GM23338 (cell line): Measurements from ENCODE around the gene SELENON.

Source experiments
- CREB1 ChIP-seq: fragments of 250-450 bp; sonication (Bioruptor Pico); IDR thresholded peaks from 2 replicates; pipeline ENCODE4 v1.5.0; 2020; ENCODE audit warnings: low read depth, mild to moderate bottlenecking, moderate library complexity
- CTCF ChIP-seq, 2 experiments: fragments of 200-600 bp in 1 of 2; sonication (generic) in 1 of 2; conservative IDR thresholded peaks; 2 replicates each; pipeline versions ENCODE4 v1.5.1 to v1.6.1; 2016 to 2017; ENCODE audit warnings: antibody characterized with exemption in 2 of 2, low read depth in 2 of 2, mild to moderate bottlenecking in 2 of 2, moderate library complexity in 1 of 2
- EZH2 ChIP-seq: fragments of 200-600 bp; sonication (generic); IDR thresholded peaks from one replicate; pipeline ENCODE4 v1.8.0; 2017; ENCODE audit warnings: antibody characterized with exemption, mild to moderate bottlenecking, low read depth; ENCODE audit not compliant: unreplicated experiment
- EZH2phosphoT487 ChIP-seq: fragments of 200-600 bp; sonication (generic); IDR thresholded peaks from one replicate; pipeline ENCODE4 v1.8.1; 2018; ENCODE audit warnings: antibody characterized with exemption; ENCODE audit not compliant: unreplicated experiment
- NANOG ChIP-seq: IDR thresholded peaks from 2 replicates; pipeline ENCODE4 v1.6.1; 2016; ENCODE audit warnings: antibody characterized with exemption, borderline replicate concordance
- POLR2AphosphoS5 ChIP-seq: IDR thresholded peaks from 2 replicates; pipeline ENCODE4 v1.6.1; 2016; ENCODE audit warnings: antibody characterized with exemption, low read depth
- REST ChIP-seq: IDR thresholded peaks from one replicate; pipeline ENCODE4 v1.6.1; 2018; ENCODE audit warnings: antibody characterized with exemption; ENCODE audit not compliant: unreplicated experiment
- STAT1 ChIP-seq: IDR thresholded peaks from one replicate; pipeline ENCODE4 v1.6.1; 2016; ENCODE audit warnings: antibody characterized with exemption; ENCODE audit not compliant: unreplicated experiment
- ZNF114 ChIP-seq: fragments of 250-450 bp; sonication (Bioruptor Pico); IDR thresholded peaks from 2 replicates; pipeline ENCODE4 v1.5.0; 2020; ENCODE audit warnings: mild to moderate bottlenecking, moderate library complexity
- ZNF331 ChIP-seq: fragments of 250-450 bp; sonication (Bioruptor Pico); IDR thresholded peaks from 2 replicates; pipeline ENCODE4 v1.5.0; 2020; ENCODE audit warnings: low read depth, mild to moderate bottlenecking, moderate library complexity

GRCh38 chr1:25794325-25794724, 5.7 kb upstream of the SELENON start:
- TF ChIP-seq CTCF (conservative IDR thresholded peaks at IDR 0.05; ENCODE audit: low read depth in 2 of 2) (no peak), REST (no peak), EZH2 (no peak), CREB1 (CRISPR knock-in tag) (no peak), POLR2AphosphoS5 (no peak), NANOG (no peak), EZH2phosphoT487 (no peak), ZNF331 (CRISPR knock-in tag) (no peak), STAT1 (no peak), ZNF114 (CRISPR knock-in tag) (no peak)
